ENCODE measurements around the gene C2orf76.

The C2orf76 gene

GRCh38 chr2:119350311-119350998 is 16.2 kb downstream of the C2orf76 start:
- no peak overlapping the region for H3K9ac ChIP-seq (ENCODE audit: low read length)
- no peaks in the 10 kb centered on the region for H3K36me3 ChIP-seq (ENCODE audit: control insufficient read depth, insufficient read depth, low read length)
- peaks cover 2% of the 10 kb centered on the region for H3K4me1 ChIP-seq (ENCODE audit: control insufficient read depth, insufficient read depth, low read length)
- no peak overlapping the region for H3K4me3 ChIP-seq (ENCODE audit: low read length)
- no peaks in the 10 kb centered on the region for H3K27me3 ChIP-seq (ENCODE audit: control insufficient read depth, insufficient read depth, low read length)
- no peak overlapping the region for H3K27ac ChIP-seq (ENCODE audit: low read depth, low read length)

- H3K9ac ChIP-seq (ENCODE audit: low read length), result no peak overlapping the region
- peaks cover 2% of the 10 kb centered on the region for H3K4me1 ChIP-seq (ENCODE audit: control insufficient read depth, insufficient read depth, low read length)
- H3K4me3 ChIP-seq (ENCODE audit: low read length), result no peak overlapping the region
- no peak overlapping the region for H3K27ac ChIP-seq (ENCODE audit: low read depth, low read length)
- no peaks in the 10 kb centered on the region for H3K27me3 ChIP-seq (ENCODE audit: control insufficient read depth, insufficient read depth, low read length)
- no peaks in the 10 kb centered on the region for H3K36me3 ChIP-seq (ENCODE audit: control insufficient read depth, insufficient read depth, low read length)
Measured at GRCh38 chr2:119349289-119349688, 17.3 kb downstream of the C2orf76 start.

- H3K36me3 ChIP-seq (ENCODE audit: control insufficient read depth, insufficient read depth, low read length), result no peaks in the 10 kb centered on the region
- no peak overlapping the region for H3K27ac ChIP-seq (ENCODE audit: low read depth, low read length)
- H3K4me1 ChIP-seq (ENCODE audit: control insufficient read depth, insufficient read depth, low read length), result no peaks in the 10 kb centered on the region
- no peaks in the 10 kb centered on the region for H3K27me3 ChIP-seq (ENCODE audit: control insufficient read depth, insufficient read depth, low read length)
- H3K9ac ChIP-seq (ENCODE audit: low read length), result no peak overlapping the region
- H3K4me3 ChIP-seq (ENCODE audit: low read length), result no peak overlapping the region
Measured at GRCh38 chr2:119341684-119342083, 24.9 kb downstream of the C2orf76 start.

GRCh38 chr2:119339562-119339923 is 27.1 kb downstream of the C2orf76 start:
- Histone ChIP-seq H3K4me1 (ENCODE audit: control insufficient read depth, insufficient read depth, low read length) (no peaks in the 10 kb centered on the region), H3K9ac (ENCODE audit: low read length) (no peak overlapping the region), H3K27ac (ENCODE audit: low read depth, low read length) (no peak overlapping the region), H3K4me3 (ENCODE audit: low read length) (no peak overlapping the region), H3K27me3 (ENCODE audit: control insufficient read depth, insufficient read depth, low read length) (no peaks in the 10 kb centered on the region), H3K36me3 (ENCODE audit: control insufficient read depth, insufficient read depth, low read length) (no peaks in the 10 kb centered on the region)

- Histone ChIP-seq H3K27ac (ENCODE audit: low read depth, low read length) (no peak overlapping the region), H3K4me1 (ENCODE audit: control insufficient read depth, insufficient read depth, low read length) (no peaks in the 10 kb centered on the region), H3K9ac (ENCODE audit: low read length) (no peak overlapping the region), H3K36me3 (ENCODE audit: control insufficient read depth, insufficient read depth, low read length) (no peaks in the 10 kb centered on the region), H3K4me3 (ENCODE audit: low read length) (no peak overlapping the region), H3K27me3 (ENCODE audit: control insufficient read depth, insufficient read depth, low read length) (no peaks in the 10 kb centered on the region)
Measured at GRCh38 chr2:119338826-119339561, 27.6 kb downstream of the C2orf76 start.

GRCh38 chr2:119338272-119338671 is 28.4 kb downstream of the C2orf76 start:
- no peak overlapping the region for H3K4me3 ChIP-seq (ENCODE audit: low read length)
- H3K4me1 ChIP-seq (ENCODE audit: control insufficient read depth, insufficient read depth, low read length), result no peaks in the 10 kb centered on the region
- H3K9ac ChIP-seq (ENCODE audit: low read length), result no peak overlapping the region
- H3K27ac ChIP-seq (ENCODE audit: low read depth, low read length), result no peak overlapping the region
- no peaks in the 10 kb centered on the region for H3K36me3 ChIP-seq (ENCODE audit: control insufficient read depth, insufficient read depth, low read length)
- H3K27me3 ChIP-seq (ENCODE audit: control insufficient read depth, insufficient read depth, low read length), result no peaks in the 10 kb centered on the region

- Histone ChIP-seq H3K9ac (ENCODE audit: low read length) (no peak overlapping the region), H3K36me3 (ENCODE audit: control insufficient read depth, insufficient read depth, low read length) (no peaks in the 10 kb centered on the region), H3K4me3 (ENCODE audit: low read length) (no peak overlapping the region), H3K27me3 (ENCODE audit: control insufficient read depth, insufficient read depth, low read length) (no peaks in the 10 kb centered on the region), H3K4me1 (ENCODE audit: control insufficient read depth, insufficient read depth, low read length) (no peaks in the 10 kb centered on the region), H3K27ac (ENCODE audit: low read depth, low read length) (no peak overlapping the region)
Measured at GRCh38 chr2:119337749-119338148, 28.9 kb downstream of the C2orf76 start.

GRCh38 chr2:119333833-119334232 is 32.8 kb downstream of the C2orf76 start:
- no peaks in the 10 kb centered on the region for H3K4me1 ChIP-seq (ENCODE audit: control insufficient read depth, insufficient read depth, low read length)
- no peaks in the 10 kb centered on the region for H3K36me3 ChIP-seq (ENCODE audit: control insufficient read depth, insufficient read depth, low read length)
- H3K9ac ChIP-seq (ENCODE audit: low read length), result no peak overlapping the region
- no peak overlapping the region for H3K27ac ChIP-seq (ENCODE audit: low read depth, low read length)
- H3K4me3 ChIP-seq (ENCODE audit: low read length), result no peak overlapping the region
- H3K27me3 ChIP-seq (ENCODE audit: control insufficient read depth, insufficient read depth, low read length), result no peaks in the 10 kb centered on the region

GRCh38 chr2:119333360-119333759 is 33.3 kb downstream of the C2orf76 start:
- no peaks in the 10 kb centered on the region for H3K27me3 ChIP-seq (ENCODE audit: control insufficient read depth, insufficient read depth, low read length)
- H3K4me1 ChIP-seq (ENCODE audit: control insufficient read depth, insufficient read depth, low read length), result no peaks in the 10 kb centered on the region
- H3K4me3 ChIP-seq (ENCODE audit: low read length), result no peak overlapping the region
- no peak overlapping the region for H3K9ac ChIP-seq (ENCODE audit: low read length)
- no peak overlapping the region for H3K27ac ChIP-seq (ENCODE audit: low read depth, low read length)
- H3K36me3 ChIP-seq (ENCODE audit: control insufficient read depth, insufficient read depth, low read length), result no peaks in the 10 kb centered on the region

- Histone ChIP-seq H3K4me1 (ENCODE audit: control insufficient read depth, insufficient read depth, low read length) (no peaks in the 10 kb centered on the region), H3K27ac (ENCODE audit: low read depth, low read length) (no peak overlapping the region), H3K4me3 (ENCODE audit: low read length) (no peak overlapping the region), H3K36me3 (ENCODE audit: control insufficient read depth, insufficient read depth, low read length) (no peaks in the 10 kb centered on the region), H3K27me3 (ENCODE audit: control insufficient read depth, insufficient read depth, low read length) (no peaks in the 10 kb centered on the region), H3K9ac (ENCODE audit: low read length) (no peak overlapping the region)
Measured at GRCh38 chr2:119332953-119333352, 33.7 kb downstream of the C2orf76 start.

- Histone ChIP-seq H3K9ac (ENCODE audit: low read length) (no peak overlapping the region), H3K27me3 (ENCODE audit: control insufficient read depth, insufficient read depth, low read length) (no peaks in the 10 kb centered on the region), H3K27ac (ENCODE audit: low read depth, low read length) (no peak overlapping the region), H3K4me1 (ENCODE audit: control insufficient read depth, insufficient read depth, low read length) (no peaks in the 10 kb centered on the region), H3K4me3 (ENCODE audit: low read length) (no peak overlapping the region), H3K36me3 (ENCODE audit: control insufficient read depth, insufficient read depth, low read length) (no peaks in the 10 kb centered on the region)
Measured at GRCh38 chr2:119327431-119327830, 39.2 kb downstream of the C2orf76 start.

- no peak overlapping the region for H3K27ac ChIP-seq (ENCODE audit: low read depth, low read length)
- no peaks in the 10 kb centered on the region for H3K36me3 ChIP-seq (ENCODE audit: control insufficient read depth, insufficient read depth, low read length)
- no peak overlapping the region for H3K9ac ChIP-seq (ENCODE audit: low read length)
- H3K27me3 ChIP-seq (ENCODE audit: control insufficient read depth, insufficient read depth, low read length), result no peaks in the 10 kb centered on the region
- no peak overlapping the region for H3K4me3 ChIP-seq (ENCODE audit: low read length)
- no peaks in the 10 kb centered on the region for H3K4me1 ChIP-seq (ENCODE audit: control insufficient read depth, insufficient read depth, low read length)
Measured at GRCh38 chr2:119326938-119327337, 39.7 kb downstream of the C2orf76 start.
